ENCODE measurements around the gene NANOS2. TPM values are rescaled to one million over a fixed set of nuclear protein-coding genes. Genes with fewer than 3 reads are reported as not detected.

Gene NANOS2
- total RNA-seq, 4 donors from 2014 or later: not detected

DNA sequence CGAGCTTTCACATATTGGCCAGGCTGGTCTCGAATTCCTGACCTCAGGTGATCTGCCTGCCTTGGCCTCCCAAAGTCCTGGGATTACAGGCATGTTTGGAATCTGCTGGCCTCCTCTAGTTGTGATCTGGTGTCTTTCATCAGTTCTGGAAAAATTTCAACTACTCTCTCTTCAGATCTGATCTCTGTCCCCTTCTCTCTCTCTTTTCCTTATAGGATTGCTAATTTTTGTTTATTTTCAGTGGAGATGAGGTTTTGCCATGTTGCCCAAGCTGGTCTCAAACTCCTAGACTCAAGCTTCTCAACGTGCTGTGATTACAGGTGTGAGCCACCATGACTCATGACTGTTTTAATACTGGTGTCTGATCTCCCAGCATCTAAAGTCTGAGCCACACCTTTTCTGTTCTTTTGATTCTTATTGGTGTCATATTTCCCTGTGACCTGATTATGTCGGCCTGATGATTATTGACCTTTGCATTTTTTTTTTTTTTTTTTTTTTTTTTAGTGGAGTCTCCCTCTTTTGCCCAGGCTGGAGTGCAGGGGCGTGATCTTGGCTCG is 10.4 kb upstream of the NANOS2 start:
- Histone ChIP-seq H3K4me3 (no peak overlapping the region), H3K4me1 (peaks cover 5 to 8% (median 7%) of the 10 kb centered on the region in 4 donors), H3K27ac (replicated peaks in 1 of 4) (no peak overlapping the region), H3K36me3 (no peaks in the 10 kb centered on the region), H3K27me3 (peaks cover 0 to 6% (median 0%) of the 10 kb centered on the region in 4 donors), H3K9me3 (no peaks in the 10 kb centered on the region)
- 73% methylated on average over 6 of the region's 6 CpGs for WGBS
- no peak for TF ChIP-seq POLR2AphosphoS5 (IDR thresholded peaks at IDR 0.05)
- no peak for TF ChIP-seq EP300 (IDR thresholded peaks at IDR 0.05)
- no peak for TF ChIP-seq POLR2A (IDR thresholded peaks at IDR 0.05; ENCODE audit: low read depth)
- TF ChIP-seq, protein P1, sequence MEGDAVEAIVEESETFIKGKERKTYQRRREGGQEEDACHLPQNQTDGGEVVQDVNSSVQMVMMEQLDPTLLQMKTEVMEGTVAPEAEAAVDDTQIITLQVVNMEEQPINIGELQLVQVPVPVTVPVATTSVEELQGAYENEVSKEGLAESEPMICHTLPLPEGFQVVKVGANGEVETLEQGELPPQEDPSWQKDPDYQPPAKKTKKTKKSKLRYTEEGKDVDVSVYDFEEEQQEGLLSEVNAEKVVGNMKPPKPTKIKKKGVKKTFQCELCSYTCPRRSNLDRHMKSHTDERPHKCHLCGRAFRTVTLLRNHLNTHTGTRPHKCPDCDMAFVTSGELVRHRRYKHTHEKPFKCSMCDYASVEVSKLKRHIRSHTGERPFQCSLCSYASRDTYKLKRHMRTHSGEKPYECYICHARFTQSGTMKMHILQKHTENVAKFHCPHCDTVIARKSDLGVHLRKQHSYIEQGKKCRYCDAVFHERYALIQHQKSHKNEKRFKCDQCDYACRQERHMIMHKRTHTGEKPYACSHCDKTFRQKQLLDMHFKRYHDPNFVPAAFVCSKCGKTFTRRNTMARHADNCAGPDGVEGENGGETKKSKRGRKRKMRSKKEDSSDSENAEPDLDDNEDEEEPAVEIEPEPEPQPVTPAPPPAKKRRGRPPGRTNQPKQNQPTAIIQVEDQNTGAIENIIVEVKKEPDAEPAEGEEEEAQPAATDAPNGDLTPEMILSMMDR (IDR thresholded peaks at IDR 0.05): no peak
- intact Hi-C loops (cut with DNase I): no loop called here
- no peak for DNase-seq (ENCODE audit: extremely low spot score)

DNA sequence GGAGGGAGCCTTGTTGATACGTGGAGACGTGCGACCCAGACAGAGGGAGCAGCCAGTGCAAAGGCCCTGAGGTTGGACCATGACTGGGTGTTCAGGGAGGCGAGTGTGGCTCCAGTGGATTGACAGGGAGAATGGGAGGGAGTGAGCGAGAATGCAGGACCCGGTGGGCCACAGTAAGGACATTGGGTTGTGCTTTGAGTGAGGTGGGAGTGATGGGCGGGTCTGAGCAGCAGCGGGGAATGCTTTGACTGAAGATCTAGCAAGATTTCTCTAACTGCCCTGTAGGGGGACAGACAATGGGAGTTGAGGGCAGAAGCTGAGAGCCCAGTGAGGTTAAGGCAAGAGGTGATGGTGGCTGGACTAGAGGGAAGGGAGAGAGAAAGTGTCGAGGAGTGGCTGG is 7.7 kb upstream of the NANOS2 start:
- Histone ChIP-seq H3K36me3 (no peaks in the 10 kb centered on the region), H3K9me3 (no peaks in the 10 kb centered on the region), H3K27me3 (peaks cover 0 to 27% (median 0%) of the 10 kb centered on the region in 4 donors), H3K4me3 (no peak overlapping the region), H3K27ac (replicated peaks in 1 of 4) (no peak overlapping the region), H3K4me1 (peaks cover 0 to under 1% (median 0%) of the 10 kb centered on the region in 4 donors)
- TF ChIP-seq POLR2AphosphoS5 (IDR thresholded peaks at IDR 0.05): no peak
- no peak for TF ChIP-seq POLR2A (IDR thresholded peaks at IDR 0.05; ENCODE audit: low read depth)
- TF ChIP-seq, protein P1 (IDR thresholded peaks at IDR 0.05): no peak
- TF ChIP-seq EP300 (IDR thresholded peaks at IDR 0.05): no peak
- intact Hi-C loops (cut with DNase I): no loop called here
- 59% methylated on average over 9 of the region's 9 CpGs for WGBS
- DNase-seq (ENCODE audit: extremely low spot score): no peak

DNA sequence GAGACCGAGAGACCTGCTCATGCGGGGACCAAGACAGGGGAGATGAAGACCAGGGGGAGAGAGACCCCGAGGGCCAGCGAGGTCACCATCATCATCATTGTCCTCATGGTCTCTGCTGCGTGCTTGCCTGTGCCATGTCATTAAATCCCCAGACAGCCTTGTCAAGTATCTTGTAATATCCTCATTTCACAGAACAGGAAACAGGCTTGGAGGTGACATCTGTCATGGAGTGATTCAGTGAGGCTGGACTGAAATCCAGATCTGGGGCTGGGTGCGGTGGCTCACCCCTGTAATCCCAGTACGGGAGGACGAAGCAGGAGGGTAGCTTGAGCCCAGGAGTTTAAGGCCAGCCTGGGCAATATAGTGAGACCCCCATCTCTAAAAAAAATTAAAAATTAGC is 5.9 kb upstream of the NANOS2 start:
- intact Hi-C loops (cut with DNase I): no loop called here
- Histone ChIP-seq H3K9me3 (no peaks in the 10 kb centered on the region), H3K36me3 (no peaks in the 10 kb centered on the region), H3K27ac (replicated peaks in 1 of 4) (no peak overlapping the region), H3K4me3 (no peak overlapping the region), H3K4me1 (no peaks in the 10 kb centered on the region), H3K27me3 (peaks cover 0 to 41% (median 0%) of the 10 kb centered on the region in 4 donors)
- WGBS: 68% methylated on average over 8 of the region's 8 CpGs
- no peak for DNase-seq (ENCODE audit: extremely low spot score)
- no peak for TF ChIP-seq POLR2AphosphoS5 (IDR thresholded peaks at IDR 0.05)
- TF ChIP-seq, protein P1 (IDR thresholded peaks at IDR 0.05): no peak
- TF ChIP-seq POLR2A (IDR thresholded peaks at IDR 0.05; ENCODE audit: low read depth): no peak
- no peak for TF ChIP-seq EP300 (IDR thresholded peaks at IDR 0.05)

DNA sequence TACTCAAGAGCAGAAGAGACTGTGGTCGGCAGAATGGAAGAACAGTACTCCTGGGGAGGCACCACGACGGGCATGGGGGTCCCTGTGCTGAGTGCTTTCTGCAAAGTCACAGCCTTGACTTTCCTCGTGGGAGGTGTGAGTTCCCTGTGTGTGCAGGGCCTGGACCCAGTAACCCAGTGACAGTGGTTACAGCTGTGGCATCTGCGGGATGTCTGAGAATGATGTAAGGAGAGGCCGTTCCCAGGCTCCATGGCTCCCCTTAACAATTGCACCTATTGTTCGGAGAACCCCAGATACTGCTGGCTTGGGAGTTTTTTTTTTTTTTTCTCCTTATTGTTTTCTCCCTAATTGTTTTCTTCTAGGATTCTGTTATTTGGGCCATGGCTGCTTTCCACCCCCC is 5.1 kb upstream of the NANOS2 start:
- TF ChIP-seq POLR2AphosphoS5 (IDR thresholded peaks at IDR 0.05) (no peak), POLR2A (IDR thresholded peaks at IDR 0.05; ENCODE audit: low read depth) (no peak), EP300 (IDR thresholded peaks at IDR 0.05) (no peak)
- TF ChIP-seq, protein P1 (IDR thresholded peaks at IDR 0.05): no peak
- 65% methylated on average over 7 of the region's 7 CpGs for WGBS
- no peaks in the 10 kb centered on the region for H3K9me3 ChIP-seq

DNA sequence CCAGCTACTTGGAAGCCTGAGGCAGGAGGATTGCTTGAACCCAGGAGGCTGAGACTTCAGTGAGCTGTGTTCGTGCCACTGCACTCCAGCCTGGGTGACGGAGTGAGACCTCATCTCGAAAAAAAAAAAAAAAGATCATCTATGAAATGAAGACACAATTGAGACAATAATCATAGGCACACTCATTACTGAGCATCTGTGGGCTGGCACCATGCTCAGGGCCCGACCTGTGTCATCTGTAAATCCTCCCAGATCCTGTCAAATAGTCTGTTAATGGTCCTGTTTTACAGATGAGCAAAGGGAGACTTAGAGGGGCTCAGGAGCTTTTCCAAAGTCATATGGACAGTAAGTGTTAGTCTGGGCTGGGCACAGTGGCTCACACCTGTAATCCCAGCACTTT is 4.1 kb upstream of the NANOS2 start:
- no peak for DNase-seq (ENCODE audit: extremely low spot score)
- no peak for TF ChIP-seq POLR2AphosphoS5 (IDR thresholded peaks at IDR 0.05)
- TF ChIP-seq EP300 (IDR thresholded peaks at IDR 0.05): no peak
- no peak for TF ChIP-seq POLR2A (IDR thresholded peaks at IDR 0.05; ENCODE audit: low read depth)
- TF ChIP-seq, protein P1 (IDR thresholded peaks at IDR 0.05): no peak
- WGBS: 66% methylated on average over 4 of the region's 4 CpGs

More for the DNA sequence above, 5.1 kb upstream of the NANOS2 start:
- intact Hi-C loops (cut with DNase I): no loop called here
- H3K4me3 ChIP-seq: no peak overlapping the region
- H3K36me3 ChIP-seq: no peaks in the 10 kb centered on the region
- DNase-seq (ENCODE audit: extremely low spot score): no peak
- peaks cover 0 to 45% (median 0%) of the 10 kb centered on the region in 4 donors for H3K27me3 ChIP-seq
- no peaks in the 10 kb centered on the region for H3K4me1 ChIP-seq
- H3K27ac ChIP-seq (replicated peaks in 1 of 4): no peak overlapping the region

More for the DNA sequence above, 4.1 kb upstream of the NANOS2 start:
- intact Hi-C loops (cut with DNase I): no loop called here
- Histone ChIP-seq H3K36me3 (no peaks in the 10 kb centered on the region), H3K4me1 (no peaks in the 10 kb centered on the region), H3K27ac (replicated peaks in 1 of 4) (no peak overlapping the region), H3K9me3 (no peaks in the 10 kb centered on the region), H3K4me3 (no peak overlapping the region), H3K27me3 (peaks cover 0 to 55% (median 1%) of the 10 kb centered on the region in 4 donors)

Data from esophagus muscularis mucosa (tissue), 4 donors.